ENCODE measurements around the gene MYO5A.
A peak's percentile ranks its signal among the peaks of the same experiment; 100 is the strongest.

Gene MYO5A

GRCh38 chr15:52263563-52264282, 265.0 kb downstream of the MYO5A start:
- FAIRE-seq, result no peak
- no peak for TF ChIP-seq POLR2A (IDR thresholded peaks at IDR 0.05; ENCODE audit: low read depth, low read length)
- no peak for DNase-seq (ENCODE audit: insufficient read length, low spot score)

- FAIRE-seq, result no peak
- no peak for TF ChIP-seq POLR2A (IDR thresholded peaks at IDR 0.05; ENCODE audit: low read depth, low read length)
- no peak for DNase-seq (ENCODE audit: insufficient read length, low spot score)
These were observed 266.3 kb downstream of the MYO5A start for GRCh38 chr15:52262364-52262763.

- peak; percentile 52 for DNase-seq (ENCODE audit: insufficient read length, low spot score)
- no peak for TF ChIP-seq POLR2A (IDR thresholded peaks at IDR 0.05; ENCODE audit: low read depth, low read length)
- no peak for FAIRE-seq
These were observed 267.0 kb downstream of the MYO5A start for GRCh38 chr15:52261498-52262242.

GRCh38 chr15:52261026-52261425, 267.7 kb downstream of the MYO5A start:
- FAIRE-seq, result no peak
- DNase-seq (ENCODE audit: insufficient read length, low spot score), result no peak
- no peak for TF ChIP-seq POLR2A (IDR thresholded peaks at IDR 0.05; ENCODE audit: low read depth, low read length)

GRCh38 chr15:52259503-52259902, 269.2 kb downstream of the MYO5A start:
- TF ChIP-seq POLR2A (IDR thresholded peaks at IDR 0.05; ENCODE audit: low read depth, low read length), result no peak
- DNase-seq (ENCODE audit: insufficient read length, low spot score) (no peak), FAIRE-seq (no peak)

GRCh38 chr15:52258461-52258860, 270.2 kb downstream of the MYO5A start:
- TF ChIP-seq POLR2A (IDR thresholded peaks at IDR 0.05; ENCODE audit: low read depth, low read length), result no peak
- DNase-seq (ENCODE audit: insufficient read length, low spot score) (no peak), FAIRE-seq (no peak)

- TF ChIP-seq POLR2A (IDR thresholded peaks at IDR 0.05; ENCODE audit: low read depth, low read length), result no peak
- no peak for FAIRE-seq
- DNase-seq (ENCODE audit: insufficient read length, low spot score), result no peak
These were observed 271.0 kb downstream of the MYO5A start for GRCh38 chr15:52257734-52258062.

All from H54 (cell line).